ENCODE measurements around the gene SAMD7. TPM values are rescaled to one million over a fixed set of nuclear protein-coding genes. Genes with fewer than 3 reads are reported as not detected.

The SAMD7 gene, protein sequence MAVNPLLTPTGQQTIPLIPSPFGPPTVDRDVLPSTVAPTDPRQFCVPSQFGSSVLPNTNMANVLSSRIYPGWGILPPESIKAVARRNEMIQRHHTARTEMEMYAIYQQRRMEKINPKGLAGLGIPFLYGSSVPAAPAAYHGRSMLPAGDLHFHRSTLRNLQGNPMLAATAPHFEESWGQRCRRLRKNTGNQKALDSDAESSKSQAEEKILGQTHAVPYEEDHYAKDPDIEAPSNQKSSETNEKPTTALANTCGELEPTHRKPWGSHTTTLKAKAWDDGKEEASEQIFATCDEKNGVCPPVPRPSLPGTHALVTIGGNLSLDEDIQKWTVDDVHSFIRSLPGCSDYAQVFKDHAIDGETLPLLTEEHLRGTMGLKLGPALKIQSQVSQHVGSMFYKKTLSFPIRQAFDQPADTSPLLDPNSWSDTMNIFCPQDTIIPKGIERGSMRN
- not detected in 2 replicates for total RNA-seq

GRCh38 chr3:169911272-169911671 lies at the start of gene SAMD7:
TSS of gene SAMD7 (plus strand) at chr3:169911572. CDS start at chr3:169919499, 7,927 bp downstream.

GRCh38 chr3:169869484-169870220 lies 41.7 kb upstream of the SAMD7 start, which contains the start of gene LRRC31:
TSS of gene LRRC31 (minus strand) at chr3:169869935. CDS start at chr3:169869807, 128 bp downstream.

DNA sequence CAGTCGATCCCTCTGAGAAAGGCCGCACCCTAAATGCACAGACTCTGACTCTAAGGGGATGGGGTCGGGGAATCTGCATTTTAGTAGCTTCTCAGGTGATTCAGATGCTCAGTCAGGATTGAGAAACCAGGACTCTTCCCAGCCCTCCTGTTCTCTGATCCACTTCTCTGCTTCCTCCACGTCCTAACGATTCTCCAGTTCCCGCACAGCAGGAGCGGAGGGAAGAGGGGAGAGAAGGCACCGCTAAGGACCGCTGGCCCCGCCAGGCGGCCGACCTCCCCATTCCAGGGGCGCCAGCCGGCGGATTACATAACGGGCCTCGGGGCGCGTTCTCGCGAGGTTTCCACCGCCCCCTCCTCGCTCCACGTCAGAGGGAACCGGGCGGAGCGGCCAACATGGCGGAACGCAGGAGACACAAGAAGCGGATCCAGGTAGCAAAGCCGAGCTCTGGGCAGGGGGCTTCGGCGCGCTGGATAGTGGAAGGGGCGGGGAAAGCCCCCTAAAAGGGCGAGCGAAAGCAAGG lies 55.1 kb downstream of the SAMD7 start, which contains the start of gene SEC62:
SEC62 (plus strand) TSS at position 380 of the 523 bp plus-strand sequence; CDS start at position 396, 16 bp downstream.

Other genes starting within 250 kb of the SAMD7 start
- 7.2 and 10.4 TPM in 2 replicates for gene MECOM, start 247.9 kb upstream of the SAMD7 start, total RNA-seq
- 807 and 1,776 TPM in 2 replicates for gene TERC, start 146.5 kb upstream of the SAMD7 start, total RNA-seq
- 1.9 and 2.9 TPM in 2 replicates for gene ACTRT3, start 142.0 kb upstream of the SAMD7 start, total RNA-seq
- gene MYNN, start 138.2 kb upstream of the SAMD7 start, total RNA-seq = 17.6 and 25.2 TPM in 2 replicates
- not detected in 2 replicates for gene LRRIQ4, start 98.7 kb upstream of the SAMD7 start, total RNA-seq
- gene LRRC34, start 98.7 kb upstream of the SAMD7 start, total RNA-seq = 0.64 and 2.7 TPM in 2 replicates
- 0.24 TPM in 1 of 2 replicates, not detected in the other for gene LRRC31, start 41.6 kb upstream of the SAMD7 start, total RNA-seq
- 21.0 and 26.9 TPM in 2 replicates for gene SEC62, start 55.2 kb downstream of the SAMD7 start, total RNA-seq
- gene GPR160, start 126.4 kb downstream of the SAMD7 start, total RNA-seq = 1.5 and 6.3 TPM in 2 replicates

Data from tracheal epithelial cell (primary cell).